CD1c-positive myeloid dendritic cell (primary cell): ENCODE data around the gene FLRT2.

Source experiments
- DNase-seq: peaks from one replicate; pipeline ENCODE4 v3.0.0-alpha.2; 2016; ENCODE audit errors: extremely low spot score

Gene FLRT2

DNA sequence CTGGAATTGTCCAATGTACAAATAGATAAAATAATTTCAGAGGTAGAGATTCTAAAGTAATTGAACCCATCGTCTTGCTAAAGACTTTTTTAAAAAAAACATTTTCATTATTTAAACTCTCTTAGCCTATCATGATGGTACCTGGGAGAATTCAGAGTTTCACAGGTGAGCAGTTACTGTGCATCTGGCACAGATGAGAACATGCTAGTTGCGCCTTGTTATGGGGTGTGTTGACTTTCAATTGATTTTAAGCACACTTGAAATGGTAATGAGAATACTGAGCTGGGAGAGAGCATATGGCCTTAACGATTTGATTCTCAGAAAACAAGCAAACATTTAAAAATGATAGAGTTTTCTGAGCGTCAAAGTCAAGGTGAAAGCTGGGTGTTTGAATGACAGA is 66.6 kb downstream of the FLRT2 start:
- no peak for DNase-seq

DNA sequence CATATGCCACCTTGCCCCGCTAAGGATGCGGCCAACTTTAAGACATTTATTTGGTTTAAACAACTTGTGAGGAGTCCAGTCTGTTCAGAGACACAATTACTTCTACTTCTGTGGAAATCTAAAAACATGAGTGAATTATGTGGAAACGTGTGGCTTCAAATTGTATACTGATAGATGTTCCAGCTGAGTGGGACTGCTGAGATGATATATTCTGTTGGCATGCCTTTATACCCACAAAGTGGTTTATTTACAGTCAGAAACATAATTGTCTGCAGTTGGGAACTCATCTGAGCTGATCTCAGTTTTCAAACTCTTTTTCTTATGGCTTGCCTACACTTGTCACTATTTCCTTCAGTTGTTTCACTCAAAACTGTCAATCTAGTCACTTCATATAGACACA is 67.8 kb downstream of the FLRT2 start:
- DNase-seq: no peak

DNA sequence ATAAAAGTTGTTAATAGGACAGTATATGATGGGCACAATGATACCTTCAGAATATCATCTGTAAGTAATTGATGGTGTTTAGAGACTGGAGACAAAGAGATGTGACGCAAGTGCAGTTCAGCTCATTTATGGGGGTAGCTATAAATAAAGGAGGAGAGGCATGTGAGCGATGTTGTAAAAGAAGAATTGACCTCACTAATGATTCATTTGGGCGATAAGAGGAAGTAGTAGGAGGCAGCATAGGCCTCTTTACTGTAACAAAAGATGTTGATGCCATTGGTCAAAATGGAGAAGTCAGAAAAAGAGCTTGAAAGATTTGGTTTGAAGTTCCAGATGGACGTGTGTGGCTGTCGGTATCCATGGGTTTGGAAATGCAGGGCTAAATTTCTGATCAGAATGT is 70.0 kb downstream of the FLRT2 start:
- DNase-seq: peak; percentile 90

DNA sequence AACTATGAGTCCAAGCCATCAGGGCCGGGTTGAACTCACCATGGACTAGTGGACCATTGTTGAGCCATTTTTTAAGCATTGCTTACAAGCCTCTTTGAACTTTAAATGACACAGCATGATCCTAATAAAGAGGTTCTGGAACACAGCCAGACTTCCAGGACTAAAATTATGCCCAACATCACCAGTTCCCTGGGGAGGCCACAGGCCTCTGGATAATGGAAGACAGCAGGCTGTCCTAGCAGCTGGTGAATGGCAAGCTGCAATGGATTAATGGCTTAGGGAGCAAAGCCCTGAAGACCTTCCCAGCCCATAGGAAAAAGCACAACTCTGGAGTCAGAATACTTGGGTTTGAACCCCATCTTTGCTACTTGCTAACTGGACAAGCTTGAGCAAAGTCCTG is 71.3 kb downstream of the FLRT2 start:
- no peak for DNase-seq

DNA sequence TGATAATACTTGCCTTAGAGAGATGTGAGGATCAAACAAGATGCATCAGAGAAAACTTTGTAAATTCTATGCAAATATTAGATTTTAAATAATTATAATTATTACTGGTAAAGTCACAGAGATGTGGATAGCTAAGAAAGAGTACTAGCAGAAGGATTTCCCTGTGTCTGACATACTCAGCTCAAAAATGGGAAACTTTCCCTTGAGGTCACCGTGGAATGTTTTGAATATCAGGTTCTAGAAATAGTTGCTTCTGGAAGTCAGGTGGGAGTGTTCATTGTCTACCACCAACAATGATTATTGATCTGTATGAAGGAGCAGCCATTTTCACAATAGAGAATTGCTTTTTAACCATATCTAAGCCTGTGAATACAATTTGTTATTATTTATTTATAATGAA is 71.7 kb downstream of the FLRT2 start:
- no peak for DNase-seq

DNA sequence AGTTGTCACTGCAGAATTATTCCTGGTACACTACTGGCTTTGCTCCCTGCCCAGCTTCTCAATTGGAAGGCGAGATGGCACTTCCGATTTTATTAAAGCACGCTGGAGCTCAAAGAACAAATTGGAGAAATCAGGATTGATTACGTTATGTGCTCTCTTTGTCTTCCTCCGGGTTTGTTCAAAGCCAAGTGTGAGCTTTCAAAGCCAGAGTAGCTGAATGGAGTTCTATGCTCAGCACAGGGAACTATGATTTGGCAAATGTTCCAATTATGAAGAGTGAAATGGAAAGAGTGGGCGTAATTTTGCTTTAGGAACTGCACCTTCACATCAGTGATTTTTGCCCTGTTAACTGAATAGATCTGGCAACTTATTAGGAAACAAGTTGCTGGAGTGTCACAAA is 72.4 kb downstream of the FLRT2 start:
- DNase-seq: peak; percentile 23

DNA sequence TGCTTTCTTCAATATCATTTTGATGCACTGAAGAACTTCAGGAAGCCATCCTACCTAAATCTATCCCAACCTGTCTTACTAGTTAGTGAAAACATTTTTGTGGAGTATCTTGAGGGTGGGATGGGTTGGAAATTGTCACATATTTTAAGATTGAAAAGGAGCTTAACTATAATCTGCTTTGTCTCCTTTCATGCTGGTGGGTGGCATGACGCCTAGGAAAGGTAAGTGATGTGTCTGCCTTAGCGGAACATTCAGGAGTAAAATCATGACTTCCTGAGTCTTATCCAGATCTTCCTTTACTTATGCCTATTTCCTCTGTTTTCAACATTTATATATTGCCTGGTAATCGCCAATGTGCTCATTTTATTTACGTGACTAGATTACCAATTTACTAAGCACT is 74.1 kb downstream of the FLRT2 start:
- DNase-seq: no peak

DNA sequence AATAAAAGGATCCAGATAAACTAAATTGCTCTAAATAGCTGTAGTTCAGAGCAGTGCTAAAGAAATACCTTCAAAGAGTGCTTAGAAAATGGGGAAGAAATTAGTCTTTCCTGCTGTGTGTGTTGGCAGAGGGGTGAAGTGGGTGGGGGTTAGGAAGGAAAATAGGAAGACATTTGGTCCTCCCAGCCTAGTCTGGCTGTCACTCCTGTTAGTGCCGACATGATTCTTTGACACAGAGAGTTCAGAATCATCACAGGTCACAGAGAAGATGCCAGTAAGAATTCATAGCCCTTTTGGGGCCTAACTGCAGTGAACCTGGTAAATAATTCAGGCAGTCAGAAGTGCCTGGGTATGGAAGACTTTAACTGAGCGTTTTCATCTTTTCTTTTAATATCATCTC is 74.8 kb downstream of the FLRT2 start:
- peak; percentile 54 for DNase-seq

DNA sequence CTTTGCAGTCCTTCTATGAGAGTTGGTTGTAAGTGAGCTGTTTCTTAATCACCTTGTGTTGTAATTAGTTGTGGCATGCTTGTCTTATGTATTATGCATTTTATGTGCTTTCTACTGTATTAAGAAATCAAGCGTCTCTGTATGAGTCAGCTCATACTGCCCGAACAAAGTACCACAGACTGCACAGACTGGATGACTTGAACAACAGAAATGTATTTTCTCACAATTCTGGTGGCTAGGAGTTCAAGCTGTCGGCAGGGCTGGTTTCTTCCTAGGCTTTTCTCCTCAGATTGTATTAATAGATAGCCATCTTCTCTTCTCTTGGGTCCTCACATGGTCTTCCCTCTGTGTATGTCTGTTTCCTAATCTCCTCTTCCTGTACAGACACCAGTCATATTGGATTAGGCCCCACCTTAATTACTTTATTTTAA is 77.7 kb downstream of the FLRT2 start:
- peak; percentile 79 for DNase-seq

DNA sequence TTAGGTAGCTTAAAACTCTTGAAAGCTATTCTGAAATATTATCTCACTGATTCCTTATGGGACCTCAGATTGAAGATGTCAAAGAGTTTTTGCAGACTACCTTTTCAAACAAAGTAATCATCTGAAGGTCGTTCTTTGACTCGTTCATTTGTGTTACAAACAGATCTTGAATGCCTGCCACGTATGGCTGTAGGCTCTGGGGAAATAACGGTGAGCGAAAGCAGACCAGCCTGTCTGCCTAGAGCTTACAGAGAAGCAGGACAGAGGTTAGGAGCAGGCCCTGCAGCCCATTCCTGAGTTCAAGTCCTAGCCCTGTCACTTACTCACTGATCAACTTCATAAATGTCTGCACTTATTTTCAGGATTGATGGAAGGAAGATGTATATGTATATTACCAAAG is 83.6 kb downstream of the FLRT2 start:
- no peak for DNase-seq

DNA sequence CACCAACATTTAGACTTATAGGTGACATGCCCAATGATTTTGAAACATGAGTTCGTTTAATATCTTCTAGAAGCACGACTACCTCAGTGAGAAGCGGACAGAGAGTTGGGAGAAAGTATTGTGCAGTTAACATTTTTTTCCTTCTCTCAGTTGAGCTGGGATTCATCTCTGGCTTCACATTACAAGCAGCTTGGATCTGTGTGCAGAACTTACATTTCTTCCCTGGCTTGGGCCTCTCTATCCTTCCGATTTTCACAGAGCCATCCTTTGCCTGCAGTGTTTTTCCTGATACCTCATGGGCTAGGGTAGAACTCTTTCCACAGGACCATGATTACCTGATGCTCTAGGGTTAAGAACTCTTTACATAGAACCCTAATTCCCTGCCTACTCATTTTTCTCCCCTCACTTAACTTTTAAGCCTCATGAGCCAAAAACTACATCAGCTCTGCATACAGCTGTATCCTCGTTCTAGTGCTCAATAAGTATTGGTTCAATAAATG is 86.5 kb downstream of the FLRT2 start:
- no peak for DNase-seq

DNA sequence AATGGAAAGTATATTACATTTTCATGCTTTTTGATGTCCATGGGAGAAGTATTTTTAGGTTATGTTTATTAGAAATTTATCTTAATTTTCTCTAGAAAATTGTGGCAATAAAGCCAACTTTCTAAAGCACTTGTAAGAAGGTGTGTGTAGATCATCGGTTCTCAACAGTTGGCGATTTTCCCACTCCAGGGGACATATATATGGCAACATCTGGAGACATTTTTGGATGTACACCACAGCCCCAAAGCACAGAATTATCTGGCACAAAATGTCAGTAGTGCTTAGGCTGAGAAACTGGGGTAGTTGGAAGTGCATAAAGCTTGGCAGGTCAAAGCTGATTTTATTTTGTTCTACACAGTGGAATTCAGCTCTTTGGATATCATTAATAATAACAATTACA is 86.9 kb downstream of the FLRT2 start:
- no peak for DNase-seq

DNA sequence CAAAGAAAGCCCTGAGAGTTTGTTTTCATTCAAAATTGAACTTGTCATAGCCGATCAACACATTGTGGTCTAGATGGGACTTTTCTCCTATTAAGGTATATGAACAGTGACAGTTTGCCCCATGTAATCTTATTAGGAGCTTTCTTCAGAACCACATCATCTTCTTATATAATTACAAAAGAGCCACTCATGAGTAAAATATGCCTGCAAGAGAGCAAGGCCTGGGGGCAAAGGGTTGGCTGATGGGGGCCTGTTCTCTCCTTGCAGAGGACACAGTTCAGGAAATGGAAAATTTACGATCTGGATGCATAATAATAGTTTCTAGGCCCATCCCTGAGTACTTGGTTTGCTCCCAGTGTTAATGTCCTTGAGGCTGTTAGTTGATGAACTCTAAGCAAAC is 87.8 kb downstream of the FLRT2 start:
- DNase-seq: no peak

DNA sequence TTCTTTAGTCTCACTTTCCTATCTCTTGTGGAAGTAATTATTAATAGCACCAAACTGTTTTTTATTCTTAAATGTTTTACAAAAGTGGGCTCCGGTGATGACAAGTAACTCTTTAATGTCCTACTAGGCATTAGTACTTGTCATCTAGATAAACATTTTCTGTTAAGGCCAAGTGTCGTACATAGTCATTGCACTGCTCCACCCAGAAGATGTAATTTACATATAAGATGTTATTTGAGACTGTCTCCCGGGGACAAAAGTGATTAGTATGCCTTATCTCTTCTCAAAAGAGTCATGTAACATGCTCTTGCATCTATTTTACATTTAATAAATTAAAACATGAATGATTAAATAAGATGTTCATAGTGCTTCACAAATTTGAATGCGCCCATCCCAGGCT is 88.4 kb downstream of the FLRT2 start:
- DNase-seq: no peak

DNA sequence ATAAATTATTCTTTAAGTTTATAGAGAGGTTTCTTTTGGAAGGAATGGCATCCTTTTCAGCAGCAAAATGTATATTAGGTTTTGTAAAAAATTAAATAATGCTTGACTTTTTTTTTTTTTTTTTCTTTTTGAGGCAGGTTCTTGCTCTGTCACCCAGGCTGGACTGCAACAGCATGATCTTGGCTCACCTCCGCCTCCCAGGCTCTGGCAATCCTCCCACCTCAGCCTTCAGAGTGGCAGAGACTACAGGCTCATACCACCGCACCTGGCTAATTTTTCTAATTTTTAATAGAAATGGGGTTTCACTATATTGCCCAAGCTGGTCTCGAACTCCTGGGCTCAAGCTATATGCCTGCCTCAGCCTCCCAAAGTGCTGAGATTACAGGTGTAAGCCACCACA is 89.0 kb downstream of the FLRT2 start:
- no peak for DNase-seq

DNA sequence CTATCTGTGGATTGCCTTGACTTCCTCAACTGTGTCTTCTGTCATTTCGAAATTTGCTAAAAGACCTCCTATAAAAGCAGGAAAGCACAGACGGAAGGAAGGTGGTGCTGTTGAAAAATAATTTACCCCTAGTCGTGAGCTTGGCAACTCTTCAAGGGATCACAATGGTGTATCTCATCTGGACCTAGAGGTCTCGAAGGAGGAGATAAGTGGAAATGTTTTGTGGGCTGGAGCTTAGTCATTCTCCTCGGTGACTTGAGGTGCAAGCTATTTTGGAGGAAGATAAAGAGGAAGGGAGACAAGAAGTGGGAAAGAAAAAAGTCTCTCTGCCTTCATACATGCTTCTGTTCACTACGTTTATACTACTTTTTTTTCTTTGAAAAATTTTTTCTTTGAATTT is 89.9 kb downstream of the FLRT2 start:
- peak; percentile 47 for DNase-seq

DNA sequence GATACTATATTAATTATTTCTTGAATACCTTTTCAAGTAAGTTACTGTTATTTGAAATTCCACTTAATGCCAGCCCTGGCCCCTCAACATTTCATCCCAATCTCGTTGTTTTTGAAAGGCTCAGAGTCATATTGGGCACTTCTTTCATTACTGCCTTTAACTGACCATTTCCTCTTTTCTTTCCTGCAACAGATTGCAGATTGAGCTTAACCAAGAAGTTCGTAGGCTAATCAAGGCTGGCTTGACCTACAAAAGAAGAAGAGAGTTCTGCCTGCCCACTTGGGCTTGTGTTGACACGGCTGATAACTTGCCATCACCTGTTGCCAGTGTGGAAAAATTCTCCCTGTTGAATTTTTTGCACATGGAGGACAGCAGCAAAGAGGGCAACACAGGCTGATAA is 91.0 kb downstream of the FLRT2 start:
- peak; percentile 72 for DNase-seq

DNA sequence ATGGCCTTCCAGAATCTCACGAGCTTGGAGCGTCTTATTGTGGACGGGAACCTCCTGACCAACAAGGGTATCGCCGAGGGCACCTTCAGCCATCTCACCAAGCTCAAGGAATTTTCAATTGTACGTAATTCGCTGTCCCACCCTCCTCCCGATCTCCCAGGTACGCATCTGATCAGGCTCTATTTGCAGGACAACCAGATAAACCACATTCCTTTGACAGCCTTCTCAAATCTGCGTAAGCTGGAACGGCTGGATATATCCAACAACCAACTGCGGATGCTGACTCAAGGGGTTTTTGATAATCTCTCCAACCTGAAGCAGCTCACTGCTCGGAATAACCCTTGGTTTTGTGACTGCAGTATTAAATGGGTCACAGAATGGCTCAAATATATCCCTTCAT is 92.2 kb downstream of the FLRT2 start:
- DNase-seq: no peak

DNA sequence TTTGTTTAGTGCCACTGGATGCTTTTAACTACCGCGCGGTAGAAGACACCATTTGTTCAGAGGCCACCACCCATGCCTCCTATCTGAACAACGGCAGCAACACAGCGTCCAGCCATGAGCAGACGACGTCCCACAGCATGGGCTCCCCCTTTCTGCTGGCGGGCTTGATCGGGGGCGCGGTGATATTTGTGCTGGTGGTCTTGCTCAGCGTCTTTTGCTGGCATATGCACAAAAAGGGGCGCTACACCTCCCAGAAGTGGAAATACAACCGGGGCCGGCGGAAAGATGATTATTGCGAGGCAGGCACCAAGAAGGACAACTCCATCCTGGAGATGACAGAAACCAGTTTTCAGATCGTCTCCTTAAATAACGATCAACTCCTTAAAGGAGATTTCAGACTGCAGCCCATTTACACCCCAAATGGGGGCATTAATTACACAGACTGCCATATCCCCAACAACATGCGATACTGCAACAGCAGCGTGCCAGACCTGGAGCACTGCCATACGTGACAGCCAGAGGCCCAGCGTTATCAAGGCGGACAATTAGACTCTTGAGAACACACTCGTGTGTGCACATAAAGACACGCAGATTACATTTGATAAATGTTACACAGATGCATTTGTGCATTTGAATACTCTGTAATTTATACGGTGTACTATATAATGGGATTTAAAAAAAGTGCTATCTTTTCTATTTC is 93.2 kb downstream of the FLRT2 start:
- DNase-seq: no peak

DNA sequence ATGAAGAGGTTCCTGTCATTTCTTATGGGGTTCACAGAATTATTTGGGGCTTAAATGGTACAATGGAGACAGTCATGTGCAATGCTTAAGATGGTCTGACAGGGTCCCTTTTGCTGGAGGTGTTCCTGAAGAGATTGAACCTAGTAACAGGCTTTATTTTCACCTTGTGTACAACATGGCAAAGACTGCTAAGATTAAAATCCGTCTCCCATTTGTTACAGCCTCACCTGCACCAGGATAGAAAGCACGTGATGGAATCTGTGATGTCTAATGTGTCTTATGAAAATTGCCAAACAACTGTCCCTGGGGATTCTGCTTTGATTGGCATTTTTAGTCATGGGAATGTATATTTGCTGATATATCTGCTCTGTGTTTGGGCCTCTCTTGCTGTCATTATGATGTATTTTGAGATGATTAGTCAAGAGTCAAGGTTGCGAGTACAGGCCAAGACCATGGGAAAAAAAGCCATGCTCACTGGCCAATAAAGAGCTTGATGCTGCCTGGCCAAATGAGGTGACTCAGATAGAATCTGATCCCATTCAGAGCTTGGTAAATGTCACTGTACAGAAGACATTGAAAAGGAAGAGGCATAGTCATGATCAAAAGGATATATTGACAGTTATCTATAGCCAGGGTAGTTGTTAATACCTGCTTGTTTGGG is 96.1 kb downstream of the FLRT2 start:
- no peak for DNase-seq

DNA sequence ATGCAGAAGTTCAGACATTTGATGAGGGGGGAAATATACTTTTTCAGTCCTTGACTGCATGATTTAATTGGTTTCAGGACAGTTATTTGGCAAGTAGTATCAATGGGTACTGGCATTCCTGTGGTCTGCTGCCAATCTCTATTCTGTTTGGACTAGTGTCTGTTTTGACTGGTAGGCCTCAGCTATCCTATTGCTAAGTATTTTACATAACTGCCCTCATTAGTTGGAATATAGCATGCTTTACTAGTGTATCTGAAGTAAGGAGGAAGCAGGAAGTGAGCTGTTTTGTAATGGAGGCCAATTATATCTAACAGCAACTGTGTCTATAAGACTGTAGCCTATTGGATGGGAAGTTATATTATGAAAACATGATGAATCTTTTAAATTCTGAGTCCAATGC is 104.3 kb downstream of the FLRT2 start:
- no peak for DNase-seq

DNA sequence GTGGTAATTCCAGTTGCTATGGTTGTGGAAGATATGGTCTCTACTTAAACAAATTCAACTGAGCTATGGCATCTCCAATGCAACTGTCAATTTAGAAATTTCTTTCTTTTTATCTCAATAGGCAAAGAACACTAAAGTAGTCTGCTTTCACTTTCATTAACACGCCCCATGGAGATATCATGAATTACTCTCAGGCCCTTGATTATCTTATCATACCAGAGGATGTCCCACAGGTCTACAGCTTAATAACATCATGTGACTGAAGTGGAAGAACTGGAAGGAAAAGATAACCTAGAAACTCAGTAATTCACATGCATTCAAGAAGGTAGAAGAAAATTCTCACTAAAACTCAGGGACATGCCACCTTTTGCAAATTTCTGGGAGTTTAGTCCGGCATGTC is 114.3 kb downstream of the FLRT2 start:
- no peak for DNase-seq

DNA sequence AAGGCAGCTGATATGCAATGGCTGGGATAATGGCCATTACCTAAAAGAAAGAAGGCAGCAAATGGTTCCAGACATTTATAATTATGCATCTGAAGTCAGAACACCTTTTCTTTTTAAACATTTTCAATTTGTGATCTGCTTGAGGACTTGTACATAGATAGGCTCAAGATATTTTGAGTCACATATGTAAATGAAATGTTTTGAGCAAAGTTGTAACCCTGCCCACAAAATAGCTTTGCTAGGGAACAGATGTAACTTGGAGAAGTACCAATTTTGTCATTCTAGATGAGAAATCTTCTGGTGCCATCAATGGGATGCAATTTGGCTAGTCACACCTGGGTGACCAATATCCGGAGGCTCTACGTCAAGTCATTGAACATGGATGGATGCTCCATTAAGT is 123.1 kb downstream of the FLRT2 start:
- DNase-seq: no peak
